ENCODE results near the gene MXI1.
"Not testable (repeated sequence)": the region's sequence is repeated elsewhere in the genome, so short reads cannot be mapped to it uniquely, and the experiment has no call there.

The MXI1 gene

GRCh38 chr10:110321869-110322620 is 114.6 kb downstream of the MXI1 start:
- no peak for DNase-seq (ENCODE audit: low spot score)

GRCh38 chr10:110323503-110323902 is 116.1 kb downstream of the MXI1 start:
- no peak for DNase-seq (ENCODE audit: low spot score)

GRCh38 chr10:110324201-110324804 is 116.9 kb downstream of the MXI1 start:
- no peak for DNase-seq (ENCODE audit: low spot score)

- DNase-seq (ENCODE audit: low spot score), result no peak
Observed at GRCh38 chr10:110324805-110325280, 117.4 kb downstream of the MXI1 start.

- DNase-seq (ENCODE audit: low spot score), result no peak
Observed at GRCh38 chr10:110326351-110327032, 119.1 kb downstream of the MXI1 start.

- no peak for DNase-seq (ENCODE audit: low spot score)
Observed at GRCh38 chr10:110327262-110327914, 120.0 kb downstream of the MXI1 start.

- DNase-seq (ENCODE audit: low spot score), result no peak
Observed at GRCh38 chr10:110330675-110331074, 123.3 kb downstream of the MXI1 start.

GRCh38 chr10:110331226-110331795 is 123.9 kb downstream of the MXI1 start:
- DNase-seq (ENCODE audit: low spot score), result not testable (repeated sequence)

GRCh38 chr10:110334061-110334656 is 126.8 kb downstream of the MXI1 start:
- DNase-seq (ENCODE audit: low spot score), result no peak

GRCh38 chr10:110335314-110336064 is 128.1 kb downstream of the MXI1 start:
- DNase-seq (ENCODE audit: low spot score), result no peak

GRCh38 chr10:110336111-110336721 is 128.8 kb downstream of the MXI1 start:
- DNase-seq (ENCODE audit: low spot score), result no peak

All from CD4-positive, alpha-beta T cell treated with Interleukin-6 at 100 ng/mL for 8 hours (primary cell).